Thoracic aorta (tissue), 2 donors: ENCODE data around the gene POU2AF1. TPM values are rescaled to one million over a fixed set of nuclear protein-coding genes. Genes with fewer than 3 reads are reported as not detected.
"Not testable (repeated sequence)": the region's sequence is repeated elsewhere in the genome, so short reads cannot be mapped to it uniquely, and the experiment has no call there.

Experiments used
- ATAC-seq: fragments of 150-250 bp; one replicate; pipeline ENCODE4 v1.8.0; 2017; ENCODE audit warnings: low read depth; ENCODE audit not compliant: insufficient number of reproducible peaks, low FRiP score
- DNase-seq: peaks from one replicate; pipeline ENCODE4 v3.0.0-alpha.2; 2020; ENCODE audit warnings: low spot score
- H3K27ac ChIP-seq, 2 donors: fragments of 200-600 bp; sonication (generic); 1 replicate in 1 of 2; 2 replicates in 1 of 2; pipeline ENCODE4 v1.5.1; 2016; ENCODE audit warnings: mild to moderate bottlenecking in 2 of 2, moderate library complexity in 2 of 2
- H3K27me3 ChIP-seq: fragments of 200-600 bp; sonication (generic); replicated peaks from 2 replicates; pipeline ENCODE4 v1.6.0; 2016; ENCODE audit warnings: mild to moderate bottlenecking; ENCODE audit not compliant: insufficient read depth
- H3K36me3 ChIP-seq: fragments of 200-600 bp; sonication (generic); one replicate; pipeline ENCODE4 v1.5.1; 2016
- H3K4me1 ChIP-seq, 2 donors: fragments of 200-600 bp; sonication (generic); 1 replicate in 1 of 2; 2 replicates in 1 of 2; pipeline versions ENCODE4 v1.5.1 to v1.6.0; 2016; ENCODE audit warnings: low read depth in 2 of 2, mild to moderate bottlenecking in 1 of 2; ENCODE audit not compliant: control insufficient read depth in 1 of 2
- H3K4me3 ChIP-seq: fragments of 200-600 bp; sonication (generic); 2 replicates; pipeline ENCODE4 v1.5.1; 2016; ENCODE audit warnings: mild to moderate bottlenecking
- H3K9me3 ChIP-seq: fragments of 200-600 bp; sonication (generic); 2 replicates; pipeline ENCODE4 v1.5.1; 2016
- CTCF ChIP-seq: fragments of 200-600 bp; sonication (generic); IDR thresholded peaks from one replicate; pipeline ENCODE4 v1.5.1; 2019; ENCODE audit warnings: antibody characterized with exemption
- total RNA-seq, 2 donors: library from RNA; depleted of rRNA; stranded (reverse); fragments of >200 nt; gene quantifications; one replicate each; pipeline versions ENCODE4 v1.1.0 to v1.2.3, GENCODE V29; 2016

Gene POU2AF1
- total RNA-seq, 2 donors from 2014 or later: not detected

DNA sequence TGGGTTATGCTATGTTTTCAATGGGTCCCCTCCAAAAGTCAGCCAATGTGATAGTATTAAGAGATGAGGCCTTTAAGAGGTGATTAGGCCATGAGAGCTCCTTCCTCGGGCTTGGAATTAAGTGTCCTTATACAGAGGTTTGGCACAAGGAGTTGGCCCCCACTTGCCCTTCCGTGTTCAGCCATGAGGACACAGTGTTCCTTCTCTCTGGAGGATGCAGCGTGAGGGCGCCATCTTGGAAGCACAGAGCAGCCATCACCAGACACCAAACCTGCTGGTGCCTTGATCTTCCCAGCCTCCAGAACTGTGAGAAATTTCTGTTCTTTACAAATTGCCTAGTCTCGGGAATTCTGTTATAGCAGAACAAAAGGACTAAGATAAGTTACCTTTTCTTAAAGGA, 53.8 kb downstream of the POU2AF1 start:
- TF ChIP-seq CTCF: no peak
- ATAC-seq: no peak
- H3K27me3 ChIP-seq: no peaks in the 10 kb centered on the region
- no peaks in the 10 kb centered on the region for H3K36me3 ChIP-seq
- peaks cover 31 to 74% of the 10 kb centered on the region in 2 donors for H3K4me1 ChIP-seq
- no peak for DNase-seq
- H3K9me3 ChIP-seq: no peaks in the 10 kb centered on the region
- no peak overlapping the region for H3K4me3 ChIP-seq
- peak overlapping the region; percentile 85 to 94 for H3K27ac ChIP-seq

DNA sequence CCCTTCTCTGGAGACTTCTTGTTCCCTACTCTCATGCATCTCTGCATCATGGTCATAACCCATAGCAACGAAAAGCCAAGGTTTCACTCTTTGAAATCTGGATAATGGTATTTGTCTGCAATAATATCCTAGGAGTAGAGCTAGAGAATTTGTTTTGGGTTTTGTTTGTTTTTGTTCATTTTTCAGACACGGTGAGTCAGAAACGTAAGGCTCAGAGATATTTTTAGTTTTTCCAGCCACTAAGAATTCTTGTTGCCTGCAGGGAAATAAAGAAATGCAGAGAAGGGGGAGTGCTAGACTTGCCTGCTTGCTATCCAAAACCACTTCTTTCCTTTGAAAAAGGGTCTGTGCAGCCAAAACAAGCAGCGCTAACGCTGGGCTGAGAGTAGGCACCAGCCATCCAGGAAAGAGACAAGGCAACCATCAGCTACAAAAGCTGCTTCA, 54.8 kb downstream of the POU2AF1 start:
- Histone ChIP-seq H3K4me1 (peaks cover 27 to 64% of the 10 kb centered on the region in 2 donors), H3K27me3 (no peaks in the 10 kb centered on the region), H3K27ac (peak overlapping the region; percentile 85 to 94), H3K9me3 (no peaks in the 10 kb centered on the region), H3K4me3 (peak overlapping the region; percentile 42), H3K36me3 (no peaks in the 10 kb centered on the region)
- no peak for TF ChIP-seq CTCF
- DNase-seq (no peak), ATAC-seq (peak; percentile 72)

DNA sequence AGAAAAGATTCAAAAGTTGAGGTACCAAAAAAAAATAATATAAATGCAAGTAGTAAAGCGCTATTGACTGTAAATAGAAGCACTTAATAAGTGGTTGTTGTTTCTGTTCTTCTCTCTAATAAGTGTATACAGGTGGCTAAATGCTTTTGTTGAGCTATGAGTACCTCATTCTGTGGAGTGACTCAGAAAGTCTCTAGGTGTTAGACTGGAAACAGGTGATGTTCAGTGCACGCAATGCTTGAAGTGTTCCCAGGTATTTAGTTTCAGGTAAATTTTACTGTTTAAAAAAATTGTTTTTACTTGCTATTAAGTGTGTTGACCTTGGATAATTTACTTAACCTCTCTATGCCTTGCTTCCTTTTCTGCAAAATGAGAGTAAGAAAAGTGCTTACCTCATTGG, 56.5 kb downstream of the POU2AF1 start:
- Histone ChIP-seq H3K36me3 (no peaks in the 10 kb centered on the region), H3K9me3 (no peaks in the 10 kb centered on the region), H3K4me1 (peaks cover 14 to 48% of the 10 kb centered on the region in 2 donors), H3K27ac (no peak overlapping the region), H3K27me3 (no peaks in the 10 kb centered on the region), H3K4me3 (no peak overlapping the region)
- DNase-seq: no peak
- TF ChIP-seq CTCF: no peak
- ATAC-seq: no peak

DNA sequence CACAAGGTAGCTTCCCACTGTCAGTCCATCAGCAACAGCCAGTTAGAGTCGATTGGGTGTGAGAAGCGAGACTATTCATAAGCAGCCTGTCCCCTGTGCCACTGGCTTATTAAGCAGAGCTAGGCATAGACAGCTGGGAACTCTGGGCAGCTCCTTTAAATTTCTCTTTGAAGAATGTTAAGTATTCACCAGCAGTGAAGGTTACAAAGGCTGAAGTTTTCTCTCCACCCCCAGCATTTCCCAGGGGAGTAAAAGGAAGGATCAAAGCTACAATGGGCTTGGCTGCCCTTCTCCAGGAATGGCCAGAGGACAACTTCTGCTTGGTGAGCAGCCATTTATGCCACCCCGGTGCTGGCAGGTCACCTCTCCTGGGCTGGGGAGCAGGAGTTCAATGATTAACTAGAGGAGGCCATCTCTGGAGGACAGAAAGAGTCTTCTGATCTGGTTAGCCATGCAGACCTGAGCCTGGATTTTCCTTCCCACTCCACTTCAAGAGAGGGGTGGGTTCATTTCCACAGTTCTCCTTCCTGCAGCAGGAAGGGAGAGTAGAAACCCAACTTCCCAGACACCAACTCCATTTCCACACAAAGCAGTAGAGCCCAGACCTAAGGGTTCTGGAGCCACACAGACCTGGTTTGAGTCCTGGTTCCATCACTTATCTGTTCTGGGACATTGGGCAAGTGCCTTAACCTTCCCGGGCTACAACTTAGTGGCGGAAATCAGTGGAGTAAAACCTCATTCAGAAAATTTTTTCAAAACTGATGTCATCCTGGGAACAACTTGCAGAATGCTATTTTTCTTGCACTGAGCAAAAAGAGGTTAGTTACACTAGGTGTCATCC, 58.1 kb downstream of the POU2AF1 start:
- DNase-seq (no peak), ATAC-seq (no peak)
- no peaks in the 10 kb centered on the region for H3K27me3 ChIP-seq
- no peak for TF ChIP-seq CTCF
- peaks cover 10 to 32% of the 10 kb centered on the region in 2 donors for H3K4me1 ChIP-seq
- no peaks in the 10 kb centered on the region for H3K36me3 ChIP-seq
- peak overlapping the region in 1 of 2 donors; percentile 26 for H3K27ac ChIP-seq
- no peak overlapping the region for H3K4me3 ChIP-seq
- no peaks in the 10 kb centered on the region for H3K9me3 ChIP-seq

DNA sequence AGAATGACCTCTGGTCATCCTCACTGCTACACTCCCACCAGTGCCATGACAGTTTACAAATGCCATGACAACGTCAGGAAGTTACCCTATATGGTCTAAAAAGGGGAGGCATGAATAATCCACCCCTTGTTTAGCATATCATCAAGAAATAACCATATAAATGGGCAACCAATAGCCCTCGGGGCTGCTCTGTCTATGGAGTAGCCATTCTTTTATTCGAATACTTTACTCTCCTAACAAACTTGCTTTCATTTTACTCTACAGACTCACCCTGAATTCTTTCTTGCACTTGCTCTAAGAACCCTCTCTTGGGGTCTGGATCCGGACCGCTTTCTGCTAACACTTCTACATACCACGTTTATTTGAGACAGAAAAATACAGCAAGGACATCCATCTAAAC, 58.9 kb downstream of the POU2AF1 start:
- ATAC-seq, DNase-seq, H3K27me3 ChIP-seq, H3K36me3 ChIP-seq, H3K9me3 ChIP-seq, H3K4me3 ChIP-seq: not testable (repeated sequence)
- Histone ChIP-seq H3K4me1 (peaks cover 9 to 25% of the 10 kb centered on the region in 2 donors), H3K27ac (peak overlapping the region in 1 of 2 donors; percentile 26)
